ENCODE measurements around the gene SNTN. TPM values are rescaled to one million over a fixed set of nuclear protein-coding genes. Genes with fewer than 3 reads are reported as not detected.

SNTN gene
- total RNA-seq, 1 donor from 2014 or later = not detected

DNA sequence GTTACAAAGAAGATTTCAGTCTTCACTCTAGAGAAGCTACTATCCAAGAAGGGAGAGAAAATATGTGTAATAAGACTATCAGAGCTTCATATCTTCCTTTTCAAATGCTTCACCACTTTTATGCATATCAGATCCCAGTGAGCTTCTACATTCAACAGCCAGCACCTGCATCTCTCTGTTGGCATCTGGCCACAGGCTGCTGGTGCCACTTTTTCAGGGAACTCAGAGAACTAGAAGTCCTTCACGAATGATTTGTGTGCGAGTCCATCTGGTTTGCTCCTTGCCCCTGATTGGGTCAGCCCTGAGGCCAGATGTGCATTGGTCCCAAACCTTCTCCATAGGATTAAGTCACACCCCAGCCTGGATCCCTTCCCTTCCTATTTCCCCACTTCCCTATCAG, 22.1 kb downstream of the SNTN start:
- no peak for DNase-seq (ENCODE audit: low spot score)

DNA sequence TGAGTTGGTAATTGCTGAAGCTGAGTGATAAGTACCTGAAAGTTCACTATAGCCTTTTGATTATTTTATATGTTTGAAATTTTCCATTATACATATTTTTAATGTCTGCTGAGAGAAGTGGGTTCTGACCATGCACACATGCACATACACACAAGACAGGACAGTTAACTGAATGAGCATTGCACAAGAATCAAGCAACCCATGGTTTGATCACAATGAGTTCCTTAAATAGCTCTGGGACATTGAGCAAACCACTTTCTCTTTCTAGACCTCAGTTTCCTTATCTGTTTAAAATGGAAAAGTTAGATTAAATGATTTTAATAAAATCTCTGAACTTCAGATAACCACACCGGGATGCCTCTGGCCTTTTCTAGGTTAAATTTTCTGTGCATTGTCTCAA, 26.7 kb downstream of the SNTN start:
- no peak for DNase-seq (ENCODE audit: low spot score)

DNA sequence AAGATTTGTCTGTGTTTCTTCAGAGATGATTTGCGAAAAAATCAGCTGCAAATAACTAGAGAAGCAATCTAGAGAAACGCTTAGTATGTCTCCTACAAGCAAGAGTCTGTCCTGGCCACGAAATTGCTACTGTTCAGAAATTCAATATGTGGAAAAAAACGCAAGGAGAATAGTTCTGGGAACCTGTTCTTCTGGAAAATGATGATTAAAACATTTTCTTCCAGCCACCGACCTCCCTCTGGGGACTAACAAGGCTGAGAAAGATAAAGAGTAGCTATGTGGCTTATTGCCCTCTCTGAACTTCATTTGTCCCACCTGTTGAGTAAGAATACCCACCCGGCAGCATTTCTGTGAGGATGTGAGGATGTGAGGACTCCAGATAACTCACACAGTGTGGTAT, 31.6 kb downstream of the SNTN start:
- DNase-seq (ENCODE audit: low spot score) = no peak

DNA sequence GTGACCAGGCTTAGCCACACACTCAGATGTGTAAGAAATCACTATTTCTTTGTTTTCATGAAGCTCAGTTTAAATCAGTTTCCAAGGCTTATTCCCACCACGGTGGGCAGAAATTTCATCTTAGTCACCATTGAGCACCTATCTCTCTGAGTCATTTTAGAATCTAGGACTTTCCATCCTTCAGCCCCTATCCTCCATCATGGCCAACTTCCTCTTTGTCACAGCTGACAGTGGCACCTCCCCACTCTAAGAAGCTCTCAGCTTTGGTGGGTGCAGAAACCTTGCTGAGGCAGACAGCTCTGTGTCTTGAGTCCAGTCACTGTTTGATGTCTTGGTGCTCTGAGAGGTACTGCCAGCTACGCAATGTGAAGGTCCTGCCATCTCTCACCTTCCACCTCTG, 32.9 kb downstream of the SNTN start:
- no peak for DNase-seq (ENCODE audit: low spot score)

DNA sequence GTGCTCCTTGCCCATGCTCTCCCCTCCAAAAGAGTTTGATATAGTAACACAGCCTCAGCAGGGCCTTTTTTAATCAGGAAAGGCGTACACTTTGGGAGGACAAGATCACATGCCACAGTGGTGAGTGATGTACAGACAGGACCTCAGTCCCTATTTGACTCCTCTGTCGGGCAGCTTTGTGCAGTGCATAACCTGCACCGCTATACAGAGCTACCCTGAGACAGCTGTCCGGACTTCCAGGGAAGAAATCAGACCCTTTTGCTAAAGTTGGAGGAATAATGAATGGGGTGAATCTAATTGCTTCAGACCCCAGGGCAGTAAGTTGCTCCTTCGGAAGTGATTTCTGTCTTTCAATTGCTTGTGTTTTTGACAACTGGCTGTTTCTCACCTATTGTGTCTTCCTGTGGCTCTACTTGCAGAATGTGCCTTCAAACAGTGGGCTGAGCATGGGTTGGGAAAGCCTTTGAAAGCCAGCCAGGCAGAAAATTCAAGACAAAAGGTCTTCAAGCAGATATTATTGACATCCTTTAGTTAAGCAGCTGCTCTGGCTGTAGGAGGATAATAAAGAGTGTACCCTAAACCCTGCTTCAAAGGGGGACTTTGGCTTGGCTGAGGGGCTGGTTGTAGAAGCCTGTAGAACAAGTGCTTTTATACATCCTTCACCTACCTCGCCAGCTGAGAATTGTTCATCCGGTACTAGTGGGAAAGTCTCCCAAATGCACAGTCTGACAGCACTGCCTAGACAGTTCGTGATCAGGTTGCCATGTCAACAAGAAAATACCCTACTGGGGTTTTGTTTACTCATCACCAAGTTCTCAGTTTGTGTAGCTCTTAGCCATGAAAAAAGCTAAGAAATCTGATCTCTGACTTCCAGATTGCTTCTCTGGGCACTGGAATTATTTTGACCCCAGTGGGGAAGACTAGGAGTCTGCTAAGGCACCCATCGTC, 35.1 kb downstream of the SNTN start:
- DNase-seq (ENCODE audit: low spot score) = no peak

DNA sequence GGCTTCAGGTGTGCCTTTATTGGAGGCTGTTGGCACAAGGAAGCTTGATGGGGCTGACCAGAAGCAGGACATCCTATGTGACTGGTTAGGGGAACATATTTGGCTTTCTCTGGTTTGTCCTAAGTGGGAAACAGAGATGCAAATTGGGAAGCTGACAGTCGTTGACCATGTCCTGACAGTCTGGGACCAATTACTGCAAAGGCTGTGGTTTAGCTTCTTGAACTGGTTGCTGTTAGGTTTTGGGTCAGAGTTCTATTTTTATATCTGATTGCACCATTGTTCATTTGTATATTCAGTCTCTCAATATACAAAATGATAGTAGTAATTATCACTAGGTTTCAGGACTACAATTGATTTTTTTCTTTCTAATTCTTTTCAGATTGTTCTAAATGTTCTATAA, 36.8 kb downstream of the SNTN start:
- no peak for DNase-seq (ENCODE audit: low spot score)

DNA sequence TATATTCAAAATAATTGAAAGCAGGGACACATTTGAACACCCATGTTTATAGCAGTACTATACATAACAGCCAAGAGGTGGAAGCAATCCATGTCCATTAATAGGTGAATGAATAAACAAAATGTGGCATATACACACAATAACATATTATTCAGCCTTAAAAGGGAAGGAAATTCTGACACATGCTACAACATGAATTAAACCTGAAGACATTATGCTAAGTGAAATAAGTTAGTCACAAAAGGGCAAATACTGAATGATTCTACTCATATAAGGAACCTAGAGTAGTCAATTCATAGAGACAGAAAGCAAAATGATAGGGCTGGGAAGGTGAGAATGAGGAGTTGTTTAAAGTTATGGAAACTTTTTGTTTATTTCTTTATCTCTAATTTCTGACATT, 40.9 kb downstream of the SNTN start:
- no peak for DNase-seq (ENCODE audit: low spot score)

DNA sequence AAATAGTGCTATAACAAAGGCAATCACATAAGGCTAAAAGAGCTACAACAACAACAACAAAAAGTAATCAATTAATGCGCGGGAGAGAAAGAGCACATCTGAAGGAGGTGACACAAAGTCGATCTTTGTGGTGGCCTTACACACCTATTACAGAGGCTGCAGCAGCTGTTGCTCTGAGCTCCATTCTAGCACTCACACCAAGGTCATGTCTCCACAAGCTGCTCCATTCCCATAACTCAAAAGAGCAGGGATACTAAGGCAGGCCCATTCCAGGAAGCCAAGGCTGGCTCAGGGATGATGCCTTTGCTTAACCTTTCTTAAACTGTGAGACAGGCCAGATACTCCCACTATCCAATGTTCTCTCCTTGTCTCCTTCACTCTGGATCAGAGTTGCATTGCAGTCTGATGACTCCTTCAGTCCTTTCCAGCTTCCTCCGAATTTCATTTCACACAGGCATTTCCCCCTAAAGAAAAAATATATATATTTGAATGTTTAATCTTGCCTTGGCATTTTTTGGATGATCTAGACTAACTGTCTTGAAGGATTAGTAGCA, 52.7 kb downstream of the SNTN start:
- DNase-seq (ENCODE audit: low spot score) = no peak

DNA sequence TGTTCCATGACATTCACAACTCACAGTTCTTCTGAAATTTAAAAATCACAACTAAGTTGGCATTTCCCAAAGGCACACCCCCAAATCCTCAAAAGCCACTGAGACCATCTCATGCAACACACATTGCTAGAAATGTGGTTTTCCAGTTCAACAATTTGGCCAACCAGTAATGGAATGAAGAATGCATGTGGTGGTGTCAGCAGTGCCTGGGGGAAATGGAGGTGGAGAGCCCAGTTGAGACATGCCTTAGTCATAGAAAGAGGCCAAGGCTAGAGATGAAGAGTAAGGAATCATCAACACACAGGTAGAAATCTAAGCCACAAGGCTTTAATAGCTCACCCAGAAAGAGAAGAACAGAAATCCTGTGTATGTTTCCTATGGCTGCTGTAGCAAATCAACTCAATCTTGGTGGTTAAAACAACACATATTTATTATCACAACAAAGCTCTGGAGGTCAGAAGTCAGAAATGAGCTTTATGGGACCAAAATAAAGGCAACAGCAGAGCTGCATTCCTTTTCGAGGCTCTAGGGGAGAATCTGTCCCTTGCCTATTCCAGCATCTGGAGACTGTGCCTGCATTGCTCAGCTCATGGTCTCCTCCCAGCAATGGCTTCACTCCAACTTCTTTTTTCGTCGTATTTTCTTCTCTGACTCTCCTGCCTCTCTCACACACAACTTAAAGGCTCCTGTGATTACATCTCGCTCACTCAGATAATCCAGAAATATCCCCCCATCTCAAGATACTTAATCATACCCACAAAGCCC, 54.0 kb downstream of the SNTN start:
- no peak for DNase-seq (ENCODE audit: low spot score)

DNA sequence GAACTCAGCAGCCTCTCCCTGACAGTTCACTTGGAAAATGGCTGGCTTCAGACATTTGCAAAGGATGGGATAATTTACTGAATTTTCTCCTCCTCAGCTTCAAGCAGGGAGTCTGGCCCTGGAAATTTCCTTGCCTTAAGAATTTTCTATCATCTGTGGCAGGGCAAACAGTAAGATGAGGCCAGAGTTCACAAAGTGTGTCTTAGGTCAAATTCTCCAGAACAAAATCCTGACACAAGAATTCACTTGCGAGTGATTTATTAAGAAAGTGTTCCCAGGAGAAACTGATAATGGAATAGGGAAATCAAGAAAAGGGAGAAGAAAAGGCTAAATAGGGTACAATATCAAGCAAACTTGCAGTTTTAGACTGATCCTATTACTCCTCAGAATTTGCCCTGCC, 55.3 kb downstream of the SNTN start:
- DNase-seq (ENCODE audit: low spot score) = no peak

DNA sequence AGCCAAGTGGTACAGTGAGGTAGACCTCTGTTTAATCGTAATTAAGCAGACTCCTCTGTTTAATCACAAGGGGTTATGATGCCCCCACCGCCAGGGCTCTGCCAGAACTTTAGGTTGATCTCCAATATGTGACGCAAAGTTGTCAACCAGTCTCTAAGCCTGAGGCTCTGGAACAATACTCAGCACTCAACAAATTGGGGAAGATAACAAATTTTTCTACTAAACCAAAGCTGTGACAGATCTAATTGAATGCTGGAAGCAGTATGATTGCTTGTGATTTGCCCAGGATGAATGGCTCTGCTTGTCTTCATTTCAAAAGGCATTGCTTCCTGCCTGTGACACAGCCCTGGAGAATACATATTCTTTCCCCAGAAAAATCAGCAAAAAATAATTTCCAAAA, 57.1 kb downstream of the SNTN start:
- no peak for DNase-seq (ENCODE audit: low spot score)

Other genes starting within 250 kb of the SNTN start
- gene C3orf49, start 166.6 kb downstream of the SNTN start, total RNA-seq = not detected
- 69.0 TPM for gene THOC7, start 211.1 kb downstream of the SNTN start, total RNA-seq
- gene ATXN7, start 211.2 kb downstream of the SNTN start, total RNA-seq = 61.8 TPM

Measured in ureter (tissue), 1 donor.